GM19025 (cell line): ENCODE results near the gene BCL2L12.
"Not testable (repeated sequence)": the region's sequence is repeated elsewhere in the genome, so short reads cannot be mapped to it uniquely, and the experiment has no call there.

ENCODE experiments used
- ATAC-seq: cut with Tn5 transposase; IDR thresholded peaks from one replicate; pipeline ENCODE4 v1.9.1; 2021; ENCODE audit warnings: mild to moderate bottlenecking, low read depth, moderate library complexity; ENCODE audit not compliant: unreplicated experiment

BCL2L12 gene

DNA sequence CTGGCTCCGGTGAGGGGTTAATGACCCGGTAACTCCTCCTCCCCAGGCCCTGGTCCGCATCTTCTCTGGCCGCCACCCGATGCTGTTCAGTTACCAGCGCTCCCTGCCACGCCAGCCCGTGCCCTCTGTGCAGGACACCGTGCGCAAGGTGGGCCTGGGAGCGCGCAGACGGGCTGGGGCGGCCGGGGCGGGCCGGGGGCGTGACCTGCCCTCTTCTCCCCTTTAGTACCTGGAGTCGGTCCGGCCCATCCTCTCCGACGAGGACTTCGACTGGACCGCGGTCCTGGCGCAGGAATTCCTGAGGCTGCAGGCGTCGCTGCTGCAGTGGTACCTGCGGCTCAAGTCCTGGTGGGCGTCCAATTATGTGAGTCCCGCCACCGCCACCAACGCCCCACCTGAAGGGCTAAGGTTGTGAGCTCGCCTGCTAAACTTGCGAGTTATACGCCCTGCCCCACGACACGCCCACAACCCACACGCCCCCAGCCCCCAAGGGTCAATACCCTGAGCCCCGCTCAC lies 35.6 kb downstream of the BCL2L12 start:
- ATAC-seq, result no peak

DNA sequence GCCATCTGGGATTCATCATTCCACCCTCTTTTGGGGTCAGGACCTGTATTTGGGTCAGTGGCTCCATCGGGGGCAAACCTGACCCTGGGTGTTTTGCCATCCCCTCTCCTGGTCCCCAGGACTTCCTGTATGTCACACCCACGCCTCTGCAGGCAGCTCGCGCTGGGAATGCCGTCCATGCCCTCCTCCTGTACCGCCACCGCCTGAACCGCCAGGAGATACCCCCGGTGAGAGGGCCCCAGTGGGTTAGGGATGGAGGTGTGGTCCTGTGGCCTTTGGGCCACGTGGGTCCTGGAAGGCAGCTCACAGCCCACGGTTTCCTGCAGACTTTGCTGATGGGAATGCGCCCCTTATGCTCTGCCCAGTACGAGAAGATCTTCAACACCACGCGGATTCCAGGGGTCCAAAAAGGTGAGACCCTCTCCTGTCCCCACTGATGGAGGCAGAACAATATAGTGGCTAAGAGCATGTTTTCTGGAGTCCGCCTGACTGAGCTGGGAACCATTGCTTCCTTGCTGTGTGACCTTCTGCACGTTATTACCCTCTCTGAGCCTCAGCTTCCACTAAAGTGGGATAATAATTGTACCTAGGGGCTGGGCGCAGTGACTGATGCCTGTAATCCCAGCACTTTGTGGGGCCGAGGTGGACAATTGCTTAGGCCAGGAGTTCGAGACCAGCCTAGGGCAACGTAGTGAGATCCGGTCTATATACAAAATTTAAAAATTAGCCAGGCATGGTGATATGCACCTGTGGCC lies 39.3 kb downstream of the BCL2L12 start:
- ATAC-seq, result no peak

DNA sequence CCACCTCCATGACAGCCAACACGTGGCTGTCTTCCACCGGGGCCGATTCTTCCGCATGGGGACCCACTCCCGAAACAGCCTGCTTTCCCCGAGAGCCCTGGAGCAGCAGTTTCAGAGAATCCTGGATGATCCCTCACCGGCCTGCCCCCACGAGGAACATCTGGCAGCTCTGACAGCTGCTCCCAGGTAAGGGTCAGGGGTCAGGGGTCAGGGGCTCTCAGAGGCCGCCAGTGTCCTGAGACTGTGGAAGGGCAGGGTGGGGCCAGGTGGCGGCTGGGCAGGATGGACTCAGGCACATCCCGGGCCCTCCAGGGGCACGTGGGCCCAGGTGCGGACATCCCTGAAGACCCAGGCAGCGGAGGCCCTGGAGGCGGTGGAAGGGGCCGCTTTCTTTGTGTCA lies 40.2 kb downstream of the BCL2L12 start:
- no peak for ATAC-seq

DNA sequence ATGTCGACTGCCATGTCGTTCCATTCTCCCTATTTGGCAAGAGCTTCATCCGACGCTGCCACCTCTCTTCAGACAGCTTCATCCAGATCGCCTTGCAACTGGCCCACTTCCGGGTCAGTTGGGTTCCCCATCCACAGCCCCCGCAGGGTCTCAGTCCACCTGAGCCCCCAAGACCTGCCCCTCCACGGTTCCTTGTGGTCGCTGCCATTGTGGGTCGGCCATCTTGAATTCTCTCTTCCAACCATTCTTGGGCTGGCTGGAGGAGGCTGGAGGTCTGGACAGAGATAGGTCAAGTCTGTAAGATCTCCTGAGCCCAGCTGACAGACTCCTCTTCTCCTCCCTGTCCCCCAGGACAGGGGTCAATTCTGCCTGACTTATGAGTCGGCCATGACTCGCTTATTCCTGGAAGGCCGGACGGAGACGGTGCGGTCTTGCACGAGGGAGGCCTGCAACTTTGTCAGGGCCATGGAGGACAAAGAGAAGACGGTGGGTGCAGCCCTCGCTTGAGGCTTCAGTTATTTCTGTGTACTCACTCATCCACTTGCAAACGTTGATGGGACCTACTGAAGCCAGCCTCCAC lies 44.7 kb downstream of the BCL2L12 start:
- no peak for ATAC-seq

DNA sequence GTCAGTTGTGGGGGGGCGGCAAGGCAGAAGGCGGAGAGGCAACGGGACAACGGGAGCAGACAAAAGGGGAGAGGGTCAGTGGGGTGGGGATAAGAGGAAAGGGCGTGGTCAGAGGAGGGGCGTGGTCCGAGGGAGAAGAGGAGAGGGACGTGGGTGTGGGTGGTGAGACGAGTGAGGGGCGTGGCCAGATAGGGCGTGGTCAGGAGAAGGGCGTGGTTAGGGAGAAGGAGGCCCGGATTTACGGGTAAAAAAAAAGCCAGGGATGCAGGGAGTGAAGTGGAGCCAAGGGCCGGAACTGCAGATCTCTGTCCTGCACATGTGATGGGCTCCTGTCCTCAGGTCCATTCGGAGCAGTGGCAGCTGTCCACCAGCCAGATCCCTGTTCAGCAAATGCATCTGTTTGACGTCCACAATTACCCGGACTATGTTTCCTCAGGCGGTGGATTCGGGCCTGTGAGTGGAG lies 46.7 kb downstream of the BCL2L12 start:
- ATAC-seq, result no peak

- ATAC-seq, result no peak
Observed at GRCh38 chr19:49713236-49713845, 47.6 kb downstream of the BCL2L12 start.

DNA sequence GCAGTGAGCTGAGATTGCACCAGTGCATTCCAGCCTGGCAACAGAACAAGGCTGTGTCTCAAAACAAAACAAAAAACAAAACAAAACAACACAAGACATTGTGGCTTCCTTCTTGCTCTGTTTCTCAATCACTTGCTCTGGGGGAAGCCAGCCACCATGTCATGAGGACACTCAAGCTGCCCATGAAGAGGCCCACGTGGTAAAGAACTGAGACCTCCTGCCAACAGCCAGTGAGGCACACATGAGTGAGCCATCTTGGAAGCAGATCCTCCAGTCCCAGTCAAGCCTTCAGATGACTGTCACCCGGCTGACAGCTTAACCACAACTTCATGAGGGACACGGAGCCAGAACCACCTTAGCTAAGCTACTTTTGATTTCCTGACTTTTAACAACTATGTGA lies 50.4 kb downstream of the BCL2L12 start:
- no peak for ATAC-seq

GRCh38 chr19:49718511-49718910 lies 52.8 kb downstream of the BCL2L12 start:
- ATAC-seq, result no peak

DNA sequence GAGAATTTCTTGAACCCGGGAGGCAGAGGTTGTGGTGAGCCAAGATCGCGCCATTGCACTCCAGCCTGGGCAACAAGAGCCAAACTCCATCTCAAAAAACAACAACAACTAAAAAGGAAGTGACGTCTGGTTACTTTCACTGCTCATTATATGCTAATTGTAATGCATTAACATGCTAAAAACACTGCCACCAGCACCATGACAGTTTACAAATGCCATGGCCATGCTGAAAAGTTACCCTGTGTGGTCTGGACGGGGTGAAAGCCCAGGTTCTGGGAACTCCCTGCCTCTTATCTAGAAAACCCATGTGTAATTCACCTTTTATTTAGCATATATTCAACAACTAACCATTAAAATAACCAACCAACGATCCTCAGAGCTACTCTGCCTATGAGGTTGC lies 53.3 kb downstream of the BCL2L12 start:
- ATAC-seq, result no peak

DNA sequence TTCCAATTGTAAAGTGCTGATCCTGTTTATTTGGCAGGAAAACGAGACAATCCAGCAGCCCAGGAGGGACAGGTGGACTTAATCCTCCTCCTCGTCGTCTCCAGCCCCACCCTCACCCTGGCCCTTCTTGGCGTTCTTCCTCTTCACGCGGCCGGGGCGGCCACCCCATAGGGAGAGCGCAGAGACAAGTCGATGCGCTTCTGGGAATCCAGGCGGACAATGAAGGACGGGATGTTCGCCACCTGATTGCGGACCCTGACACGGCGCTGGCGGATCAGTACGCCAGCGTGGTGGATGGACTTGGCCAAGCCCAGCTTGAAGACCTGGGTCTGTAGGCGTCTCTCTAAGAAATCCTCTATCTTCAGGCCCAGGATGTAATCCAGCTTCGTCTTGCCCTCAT lies 53.7 kb downstream of the BCL2L12 start:
- not testable (repeated sequence) for ATAC-seq
